Kasumi-1 (cell line): Measurements from ENCODE around the gene GLRX3.
"Not testable (repeated sequence)": the region's sequence is repeated elsewhere in the genome, so short reads cannot be mapped to it uniquely, and the experiment has no call there.

ENCODE experiments used
- DNase-seq, 2 experiments: peaks; one replicate each; lab custom pipeline; 2025; lab: John Stamatoyannopoulos, UW

The GLRX3 gene

GRCh38 chr10:130136226-130137089 lies at the start of gene GLRX3:
TSS of gene GLRX3 (plus strand) at chr10:130136391. CDS start at chr10:130136421, 30 bp downstream.
- DNase-seq, result peak; percentile 83 to 89

GRCh38 chr10:130090565-130090964 lies 45.6 kb upstream of the GLRX3 start:
- not testable (repeated sequence) for DNase-seq

- DNase-seq, result no peak
Measured at GRCh38 chr10:130099344-130099743, 36.8 kb upstream of the GLRX3 start.

GRCh38 chr10:130105724-130106123 lies 30.5 kb upstream of the GLRX3 start:
- DNase-seq, result no peak

- DNase-seq, result not testable (repeated sequence)
Measured at GRCh38 chr10:130108146-130108545, 28.0 kb upstream of the GLRX3 start.

- DNase-seq, result no peak
Measured at GRCh38 chr10:130108934-130109604, 27.1 kb upstream of the GLRX3 start.

- peak; percentile 84 to 94 for DNase-seq
Measured at GRCh38 chr10:130109796-130110245, 26.4 kb upstream of the GLRX3 start.

GRCh38 chr10:130110246-130111112 lies 25.7 kb upstream of the GLRX3 start, which contains the start of gene C10orf143:
TSS of gene C10orf143 (minus strand) at chr10:130110830. CDS start at chr10:130110772, 58 bp downstream.
- DNase-seq, result peak; percentile 96 to 97

- DNase-seq, result peak; percentile 99
Measured at GRCh38 chr10:130111113-130111851, 24.9 kb upstream of the GLRX3 start.

GRCh38 chr10:130111852-130112180 lies 24.4 kb upstream of the GLRX3 start:
- no peak for DNase-seq

- no peak for DNase-seq
Measured at GRCh38 chr10:130112821-130113220, 23.4 kb upstream of the GLRX3 start.

- not testable (repeated sequence) for DNase-seq
Measured at GRCh38 chr10:130116942-130117341, 19.2 kb upstream of the GLRX3 start.

- not testable (repeated sequence) for DNase-seq
Measured at GRCh38 chr10:130117535-130117934, 18.7 kb upstream of the GLRX3 start.

GRCh38 chr10:130121486-130122079 lies 14.6 kb upstream of the GLRX3 start:
- DNase-seq, result no peak

- DNase-seq, result peak; percentile 76 to 86
Measured at GRCh38 chr10:130127364-130128061, 8.7 kb upstream of the GLRX3 start.

- no peak for DNase-seq
Measured at GRCh38 chr10:130128062-130128781, 8.0 kb upstream of the GLRX3 start.

GRCh38 chr10:130128922-130129321 lies 7.3 kb upstream of the GLRX3 start:
- no peak for DNase-seq

- no peak for DNase-seq
Measured at GRCh38 chr10:130135676-130136225, 440 bp upstream of the GLRX3 start.

- peak; percentile 24 to 35 for DNase-seq
Measured at GRCh38 chr10:130137090-130137448, 878 bp downstream of the GLRX3 start.
